KMS-11 (cell line): Measurements from ENCODE around the gene FOXP4.
"Not testable (repeated sequence)": the region's sequence is repeated elsewhere in the genome, so short reads cannot be mapped to it uniquely, and the experiment has no call there.

Experiments used
- H2AFZ ChIP-seq: fragments of 200-600 bp; sonication (generic); 2 replicates; pipeline ENCODE4 v1.6.1; 2016; ENCODE audit warnings: antibody characterized with exemption, mixed run types, low read depth
- H3K27ac ChIP-seq: fragments of 200-600 bp; sonication (generic); 2 replicates; pipeline ENCODE4 v1.6.1; 2016; ENCODE audit warnings: mild to moderate bottlenecking, mixed run types
- H3K27me3 ChIP-seq: fragments of 200-600 bp; sonication (generic); 2 replicates; pipeline ENCODE4 v1.6.1; 2017; ENCODE audit warnings: mild to moderate bottlenecking, low read depth, mixed run types, moderate library complexity; ENCODE audit not compliant: insufficient read depth
- H3K36me3 ChIP-seq: fragments of 200-600 bp; sonication (generic); 2 replicates; pipeline ENCODE4 v1.6.1; 2017; ENCODE audit warnings: mild to moderate bottlenecking, mixed run types; ENCODE audit not compliant: insufficient read depth
- H3K4me1 ChIP-seq: fragments of 200-600 bp; sonication (generic); 2 replicates; pipeline ENCODE4 v1.6.1; 2016; ENCODE audit warnings: mild to moderate bottlenecking, low read depth, mixed run types; ENCODE audit not compliant: poor library complexity, severe bottlenecking
- H3K4me2 ChIP-seq: fragments of 200-600 bp; sonication (generic); 2 replicates; pipeline ENCODE4 v1.7.0; 2016; ENCODE audit warnings: mild to moderate bottlenecking, mixed run types
- H3K4me3 ChIP-seq: fragments of 200-600 bp; sonication (generic); IDR thresholded peaks from 2 replicates; pipeline ENCODE4 v1.6.1; 2017; ENCODE audit warnings: low read depth, low read length, mixed read lengths; ENCODE audit not compliant: insufficient read depth
- H3K79me2 ChIP-seq: fragments of 200-600 bp; sonication (generic); 2 replicates; pipeline ENCODE4 v1.6.1; 2016; ENCODE audit warnings: low read depth, mixed run types; ENCODE audit not compliant: insufficient read depth
- H3K9ac ChIP-seq: fragments of 200-600 bp; sonication (generic); 2 replicates; pipeline ENCODE4 v1.6.1; 2016; ENCODE audit warnings: mild to moderate bottlenecking, mixed run types
- H4K20me1 ChIP-seq: fragments of 200-600 bp; sonication (generic); 2 replicates; pipeline ENCODE4 v1.6.1; 2016; ENCODE audit warnings: mild to moderate bottlenecking, mixed run types; ENCODE audit not compliant: insufficient read depth
- TF ChIP-seq, protein P1 (sequence below): fragments of 200-600 bp; sonication (generic); conservative IDR thresholded peaks from 2 replicates; pipeline ENCODE4 v1.6.1; 2017; ENCODE audit warnings: low read depth, mild to moderate bottlenecking, antibody characterized with exemption, low read length, moderate library complexity, mixed read lengths

The FOXP4 gene

DNA sequence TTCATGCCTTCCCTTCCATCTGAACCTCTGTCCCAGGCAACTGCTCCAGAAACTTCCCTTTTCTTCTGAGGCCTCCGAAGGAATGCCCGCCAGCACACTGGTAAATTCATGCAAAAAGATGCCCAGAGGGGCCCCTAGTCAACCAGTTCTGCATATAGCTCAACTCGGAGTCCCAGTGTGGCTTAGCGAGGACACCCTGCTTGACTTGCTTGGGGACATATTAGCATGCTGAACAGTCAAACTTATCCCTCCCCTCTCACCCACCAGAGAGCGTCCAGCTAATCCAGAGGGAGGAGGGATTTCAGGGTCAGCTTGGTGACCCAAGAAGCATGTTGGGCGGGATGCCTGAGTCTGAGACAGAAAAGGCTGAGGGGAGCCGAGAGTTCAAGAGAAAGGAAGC, 69.1 kb downstream of the FOXP4 start:
- H3K9ac ChIP-seq: no peak overlapping the region
- H3K4me2 ChIP-seq: no peak overlapping the region
- no peaks in the 10 kb centered on the region; the same call in 1 of the 2 replicates for H3K27me3 ChIP-seq
- H4K20me1 ChIP-seq: no peaks in the 10 kb centered on the region
- no peaks in the 10 kb centered on the region for H3K4me1 ChIP-seq
- H2AFZ ChIP-seq: no peak overlapping the region
- H3K36me3 ChIP-seq: no peaks in the 10 kb centered on the region
- no peak overlapping the region for H3K27ac ChIP-seq
- TF ChIP-seq, protein P1, sequence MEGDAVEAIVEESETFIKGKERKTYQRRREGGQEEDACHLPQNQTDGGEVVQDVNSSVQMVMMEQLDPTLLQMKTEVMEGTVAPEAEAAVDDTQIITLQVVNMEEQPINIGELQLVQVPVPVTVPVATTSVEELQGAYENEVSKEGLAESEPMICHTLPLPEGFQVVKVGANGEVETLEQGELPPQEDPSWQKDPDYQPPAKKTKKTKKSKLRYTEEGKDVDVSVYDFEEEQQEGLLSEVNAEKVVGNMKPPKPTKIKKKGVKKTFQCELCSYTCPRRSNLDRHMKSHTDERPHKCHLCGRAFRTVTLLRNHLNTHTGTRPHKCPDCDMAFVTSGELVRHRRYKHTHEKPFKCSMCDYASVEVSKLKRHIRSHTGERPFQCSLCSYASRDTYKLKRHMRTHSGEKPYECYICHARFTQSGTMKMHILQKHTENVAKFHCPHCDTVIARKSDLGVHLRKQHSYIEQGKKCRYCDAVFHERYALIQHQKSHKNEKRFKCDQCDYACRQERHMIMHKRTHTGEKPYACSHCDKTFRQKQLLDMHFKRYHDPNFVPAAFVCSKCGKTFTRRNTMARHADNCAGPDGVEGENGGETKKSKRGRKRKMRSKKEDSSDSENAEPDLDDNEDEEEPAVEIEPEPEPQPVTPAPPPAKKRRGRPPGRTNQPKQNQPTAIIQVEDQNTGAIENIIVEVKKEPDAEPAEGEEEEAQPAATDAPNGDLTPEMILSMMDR: no peak
- no peaks in the 10 kb centered on the region for H3K79me2 ChIP-seq
- no peak overlapping the region for H3K4me3 ChIP-seq

DNA sequence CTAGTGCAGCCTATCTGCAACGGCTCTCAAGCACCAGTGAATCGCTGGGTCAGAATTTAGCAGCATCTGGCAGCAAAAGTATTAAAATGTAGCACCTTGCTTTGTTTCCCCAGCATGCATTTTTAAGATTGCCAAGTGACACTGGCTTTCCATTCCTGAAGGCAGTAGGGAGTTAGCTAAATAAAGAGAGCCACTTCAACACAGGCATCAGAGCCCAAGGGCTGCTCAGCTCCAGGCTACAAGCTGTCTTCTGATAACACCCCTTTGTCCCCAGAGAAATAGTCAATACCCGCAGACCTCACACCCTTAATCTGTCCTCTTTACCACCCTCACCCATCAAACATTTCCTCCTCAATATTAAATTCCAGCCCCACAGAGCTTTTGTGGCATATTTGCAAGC, 72.4 kb downstream of the FOXP4 start:
- H3K4me2 ChIP-seq: no peak overlapping the region
- H2AFZ ChIP-seq: no peak overlapping the region
- H3K36me3 ChIP-seq: no peaks in the 10 kb centered on the region
- no peaks in the 10 kb centered on the region for H3K27me3 ChIP-seq
- H3K27ac ChIP-seq: no peak overlapping the region
- no peak overlapping the region for H3K9ac ChIP-seq
- no peaks in the 10 kb centered on the region for H3K4me1 ChIP-seq
- TF ChIP-seq, protein P1: no peak
- no peaks in the 10 kb centered on the region for H3K79me2 ChIP-seq
- no peak overlapping the region for H3K4me3 ChIP-seq
- H4K20me1 ChIP-seq: no peaks in the 10 kb centered on the region

DNA sequence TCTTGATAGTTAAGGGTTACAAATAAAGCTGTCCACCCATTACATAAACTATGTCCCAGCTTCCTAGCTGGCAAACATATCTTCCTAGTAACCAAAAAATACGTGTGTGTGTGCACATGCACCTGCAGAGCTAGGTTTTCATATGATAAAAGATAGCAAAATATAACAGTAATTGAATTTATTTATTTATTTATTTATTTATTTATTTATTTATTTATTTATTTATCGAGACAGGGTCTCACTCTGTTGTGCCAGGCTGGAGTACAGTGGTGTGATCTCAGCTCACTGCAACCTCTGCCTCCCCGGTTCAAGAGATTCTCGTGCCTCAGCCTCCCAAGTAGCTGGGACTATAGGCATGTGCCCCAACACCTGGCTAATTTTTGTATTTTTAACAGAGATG, 73.0 kb downstream of the FOXP4 start:
- H3K36me3 ChIP-seq, H3K27ac ChIP-seq, H3K4me1 ChIP-seq, H3K9ac ChIP-seq, H3K4me3 ChIP-seq, H3K79me2 ChIP-seq, H2AFZ ChIP-seq, H3K4me2 ChIP-seq, H3K27me3 ChIP-seq, H4K20me1 ChIP-seq: not testable (repeated sequence)

DNA sequence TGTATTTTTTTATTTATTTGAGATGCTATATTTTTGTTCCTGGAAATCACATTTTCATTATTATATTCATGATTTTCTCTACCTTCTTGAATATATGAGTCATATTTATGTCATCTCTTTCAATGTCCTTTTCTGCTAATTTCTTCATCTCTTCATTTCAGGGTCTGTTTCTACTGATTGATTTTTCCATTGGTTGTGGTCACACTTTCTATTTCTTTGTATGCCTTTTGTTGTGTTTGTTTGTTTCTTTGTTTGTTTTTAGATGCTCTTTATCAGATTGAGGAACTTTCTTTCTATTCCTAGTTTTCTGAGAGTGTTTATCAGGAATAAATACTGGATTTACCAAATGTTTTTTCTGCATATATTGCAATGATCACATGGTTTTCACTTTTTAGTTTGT, 75.2 kb downstream of the FOXP4 start:
- Histone ChIP-seq H3K9ac (no peak overlapping the region), H3K4me1 (no peaks in the 10 kb centered on the region), H2AFZ (no peak overlapping the region), H3K79me2 (no peaks in the 10 kb centered on the region), H3K27ac (no peak overlapping the region), H4K20me1 (no peaks in the 10 kb centered on the region), H3K36me3 (no peaks in the 10 kb centered on the region), H3K4me2 (no peak overlapping the region), H3K4me3 (no peak overlapping the region), H3K27me3 (no peaks in the 10 kb centered on the region)
- TF ChIP-seq, protein P1: no peak

DNA sequence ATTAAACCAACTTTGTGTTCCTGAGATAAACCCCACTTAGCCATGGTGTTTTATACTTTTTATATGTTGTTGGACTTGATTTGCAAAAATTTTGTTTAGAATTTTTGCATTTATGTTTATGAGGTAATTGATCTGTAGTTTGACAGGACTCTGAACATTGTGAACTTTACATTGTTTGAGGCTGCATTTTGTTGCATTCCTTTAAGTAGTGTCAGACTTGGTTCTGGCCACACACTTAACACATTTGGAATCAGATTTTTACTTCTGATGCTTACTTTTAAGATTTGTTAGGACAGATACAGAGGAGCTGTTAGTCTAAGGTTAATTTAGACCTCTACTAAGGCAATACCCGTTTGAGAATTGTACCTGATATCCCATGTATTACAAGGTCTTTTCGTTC, 75.6 kb downstream of the FOXP4 start:
- Histone ChIP-seq H3K4me2 (no peak overlapping the region), H3K9ac (no peak overlapping the region), H3K36me3 (no peaks in the 10 kb centered on the region), H3K79me2 (no peaks in the 10 kb centered on the region), H3K4me3 (no peak overlapping the region), H4K20me1 (no peaks in the 10 kb centered on the region), H2AFZ (no peak overlapping the region), H3K4me1 (no peaks in the 10 kb centered on the region), H3K27ac (no peak overlapping the region), H3K27me3 (no peaks in the 10 kb centered on the region)
- TF ChIP-seq, protein P1: no peak
